GM10266 (cell line): ENCODE measurements around the gene MYRF.

Source experiments
- DNase-seq: peaks from one replicate; pipeline ENCODE4 v3.0.0; 2012; ENCODE audit errors: extremely low spot score
- TF ChIP-seq, protein P1 (sequence below): IDR thresholded peaks from 2 replicates; pipeline ENCODE4 v1.5.1; 2012; ENCODE audit warnings: mild to moderate bottlenecking, low read depth; ENCODE audit not compliant: control insufficient read depth, insufficient read depth; ENCODE audit errors: missing control alignments

The MYRF gene

DNA sequence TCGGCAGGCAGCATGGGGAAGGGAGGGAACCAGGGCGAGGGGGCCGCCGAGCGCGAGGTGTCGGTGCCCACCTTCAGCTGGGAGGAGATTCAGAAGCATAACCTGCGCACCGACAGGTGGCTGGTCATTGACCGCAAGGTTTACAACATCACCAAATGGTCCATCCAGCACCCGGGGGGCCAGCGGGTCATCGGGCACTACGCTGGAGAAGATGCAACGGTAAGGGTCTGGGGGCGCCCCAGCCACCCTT is 75.9 kb downstream of the MYRF start:
- no peak for DNase-seq
- TF ChIP-seq, protein P1, sequence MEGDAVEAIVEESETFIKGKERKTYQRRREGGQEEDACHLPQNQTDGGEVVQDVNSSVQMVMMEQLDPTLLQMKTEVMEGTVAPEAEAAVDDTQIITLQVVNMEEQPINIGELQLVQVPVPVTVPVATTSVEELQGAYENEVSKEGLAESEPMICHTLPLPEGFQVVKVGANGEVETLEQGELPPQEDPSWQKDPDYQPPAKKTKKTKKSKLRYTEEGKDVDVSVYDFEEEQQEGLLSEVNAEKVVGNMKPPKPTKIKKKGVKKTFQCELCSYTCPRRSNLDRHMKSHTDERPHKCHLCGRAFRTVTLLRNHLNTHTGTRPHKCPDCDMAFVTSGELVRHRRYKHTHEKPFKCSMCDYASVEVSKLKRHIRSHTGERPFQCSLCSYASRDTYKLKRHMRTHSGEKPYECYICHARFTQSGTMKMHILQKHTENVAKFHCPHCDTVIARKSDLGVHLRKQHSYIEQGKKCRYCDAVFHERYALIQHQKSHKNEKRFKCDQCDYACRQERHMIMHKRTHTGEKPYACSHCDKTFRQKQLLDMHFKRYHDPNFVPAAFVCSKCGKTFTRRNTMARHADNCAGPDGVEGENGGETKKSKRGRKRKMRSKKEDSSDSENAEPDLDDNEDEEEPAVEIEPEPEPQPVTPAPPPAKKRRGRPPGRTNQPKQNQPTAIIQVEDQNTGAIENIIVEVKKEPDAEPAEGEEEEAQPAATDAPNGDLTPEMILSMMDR: no peak

DNA sequence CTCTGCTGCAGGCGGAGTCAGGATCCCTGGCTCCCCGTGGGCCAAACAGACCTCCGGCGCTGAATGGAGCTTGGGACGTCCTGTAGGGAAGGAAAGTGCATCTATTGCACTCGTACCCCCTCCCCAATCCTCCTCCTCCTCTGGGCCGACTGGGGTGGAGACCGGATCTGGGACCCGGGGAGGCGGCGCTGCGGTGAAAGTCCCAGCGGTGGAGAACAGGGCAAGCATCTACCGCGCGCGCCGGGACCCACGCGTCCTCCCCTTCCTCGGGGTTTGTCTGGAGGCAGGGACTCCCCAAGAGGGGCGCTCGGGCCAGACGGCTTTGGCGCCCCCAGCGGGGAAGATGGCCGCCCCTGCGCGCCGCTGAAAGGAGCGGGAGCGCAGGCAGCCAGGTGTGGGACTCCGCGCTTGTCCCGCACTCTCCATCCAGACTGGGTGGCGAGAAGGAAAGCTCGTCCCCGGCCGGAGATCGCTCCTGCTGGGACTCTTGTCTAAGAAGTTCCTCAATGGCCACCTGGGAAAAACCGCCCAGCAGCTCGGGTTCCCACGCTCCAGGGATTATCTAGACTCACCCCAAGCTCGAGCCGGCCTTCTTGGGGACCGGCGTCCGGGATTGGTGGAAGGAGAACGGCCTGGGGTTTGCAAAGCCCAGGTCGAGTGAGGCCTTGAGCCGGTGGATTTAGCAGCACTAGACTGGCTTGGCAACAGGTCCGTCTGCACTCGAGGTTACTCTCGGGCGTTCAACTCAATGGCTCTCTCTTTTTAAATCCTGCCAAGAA is 76.4 kb downstream of the MYRF start:
- peak; percentile 77 for DNase-seq
- TF ChIP-seq, protein P1: peak; percentile 72

DNA sequence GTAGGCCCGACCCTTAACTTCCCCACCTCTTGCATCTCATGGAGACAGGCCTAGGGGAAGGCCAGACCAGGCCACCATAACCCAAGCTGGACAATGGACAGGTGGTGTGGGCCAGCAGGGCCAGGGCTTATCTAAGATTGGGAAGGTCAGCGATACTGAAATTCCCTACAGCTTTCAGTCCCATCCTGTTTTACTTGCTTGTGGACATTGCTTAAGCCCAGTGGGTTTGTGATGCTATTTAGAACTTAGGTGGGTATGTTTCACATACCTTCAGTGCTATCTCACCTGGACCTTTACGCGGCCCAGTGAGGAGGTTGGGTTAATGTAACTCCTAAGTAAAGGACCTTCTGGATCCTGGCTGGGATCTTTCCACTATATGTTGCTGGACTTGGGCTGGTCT is 77.4 kb downstream of the MYRF start:
- no peak for DNase-seq
- TF ChIP-seq, protein P1: no peak

DNA sequence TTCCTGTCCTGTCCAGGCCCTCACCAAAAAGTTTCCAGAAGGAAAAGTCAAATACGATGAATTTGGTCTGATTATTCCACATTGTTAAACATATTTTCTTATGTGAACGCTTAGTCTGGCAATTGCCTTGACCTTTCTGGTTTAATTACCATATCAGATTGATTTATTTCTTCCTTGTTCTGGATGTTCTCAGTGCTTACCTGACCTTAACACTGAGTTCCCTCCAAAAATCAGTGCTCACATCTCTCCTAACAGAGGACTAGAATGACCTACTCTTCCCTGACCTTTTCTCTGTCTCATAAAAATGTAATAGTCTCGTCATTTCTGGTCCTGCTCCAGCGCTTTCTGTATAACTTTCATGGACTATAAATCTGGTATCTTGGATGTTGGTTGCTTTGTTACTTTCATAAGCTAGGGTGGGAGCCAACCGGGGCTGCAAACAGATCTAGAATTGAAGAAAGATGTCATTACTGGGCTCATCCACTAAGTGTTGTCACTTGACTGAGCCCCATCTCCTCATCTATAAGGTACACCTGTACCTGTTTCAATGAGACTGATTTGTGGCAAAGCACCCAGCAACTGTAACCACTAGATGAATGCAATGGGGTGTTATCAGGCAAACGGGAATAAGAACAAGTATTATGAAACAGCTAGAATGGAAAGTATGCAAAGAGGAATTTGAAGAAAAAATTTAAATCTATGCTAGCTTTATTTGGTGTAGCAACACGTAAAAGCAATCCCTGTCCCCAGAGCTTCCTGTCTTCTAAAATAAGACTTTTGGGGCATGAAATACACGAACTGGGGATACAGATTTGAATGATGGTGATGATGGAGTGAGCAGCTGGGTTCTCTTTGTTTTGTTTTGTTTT is 78.0 kb downstream of the MYRF start:
- TF ChIP-seq, protein P1: no peak
- DNase-seq: no peak

DNA sequence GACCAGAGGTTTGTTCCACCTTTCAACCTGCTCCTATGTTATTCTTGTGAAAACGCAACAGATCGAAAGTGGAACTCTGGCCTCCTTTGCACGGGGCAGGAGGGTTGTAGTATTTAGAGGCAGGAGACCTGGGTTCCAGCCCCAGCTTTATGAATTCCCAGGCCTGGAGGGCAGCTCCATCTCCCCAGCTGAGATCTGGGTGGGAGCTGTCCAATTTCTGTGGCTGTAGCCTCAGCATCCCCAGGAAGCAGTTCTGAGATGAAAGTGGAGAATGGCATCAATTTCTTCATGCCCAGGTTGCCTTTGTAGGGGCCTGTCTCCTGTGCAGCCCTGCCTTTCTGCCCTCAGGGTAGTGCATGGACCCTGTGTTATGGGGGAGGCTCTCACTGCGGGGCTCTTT is 79.8 kb downstream of the MYRF start:
- DNase-seq: no peak
- TF ChIP-seq, protein P1: no peak

DNA sequence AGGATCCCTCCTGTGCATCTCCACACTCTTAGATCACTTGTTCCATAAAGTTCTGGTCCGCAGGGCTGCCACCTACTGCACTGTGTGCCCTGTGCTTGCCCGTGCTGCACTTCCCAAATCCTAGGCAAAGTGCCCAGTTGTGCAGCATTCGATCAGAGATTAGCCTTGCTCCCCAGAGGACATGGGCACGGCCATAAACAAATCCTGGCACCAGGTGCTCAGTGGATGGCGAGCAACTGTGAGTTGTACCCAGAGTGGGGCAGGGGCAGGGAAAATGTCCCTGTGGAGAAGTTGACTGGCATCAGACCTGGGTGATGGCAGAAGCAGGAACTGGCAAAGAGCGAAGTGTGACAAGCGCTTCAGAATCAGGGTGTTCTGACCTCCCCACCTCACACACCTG is 80.3 kb downstream of the MYRF start:
- DNase-seq: no peak
- TF ChIP-seq, protein P1: no peak

DNA sequence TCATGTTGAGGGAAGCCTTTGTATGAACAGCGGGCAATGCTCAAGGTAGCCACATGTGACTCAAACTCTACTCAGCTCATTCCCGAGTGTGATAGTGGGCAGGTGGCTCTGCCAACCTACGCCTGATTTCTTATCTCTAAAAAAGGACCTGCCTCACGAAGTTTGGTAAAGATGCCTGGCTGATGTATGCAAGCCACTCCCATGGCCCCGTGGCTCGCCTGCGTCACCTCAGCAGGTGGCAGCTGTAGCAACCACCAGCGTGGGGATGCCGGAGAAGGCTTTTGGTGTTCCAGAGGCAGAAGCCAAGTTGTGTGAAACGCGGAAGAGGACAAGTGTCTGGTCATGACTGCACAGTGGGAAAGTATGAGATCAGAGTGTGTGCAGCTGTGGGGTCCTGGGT is 81.0 kb downstream of the MYRF start:
- TF ChIP-seq, protein P1: no peak
- no peak for DNase-seq
